Adipocyte (in vitro differentiated cells): ENCODE measurements around the gene ZNF100.
"Not testable (repeated sequence)": the region's sequence is repeated elsewhere in the genome, so short reads cannot be mapped to it uniquely, and the experiment has no call there.

Experiments
- DNase-seq: peaks from one replicate; pipeline ENCODE4 v3.0.0-alpha.2; 2015; ENCODE audit warnings: low read depth
- H3K27me3 ChIP-seq: replicated peaks from 2 replicates; pipeline ENCODE4 v1.7.0; 2013; ENCODE audit warnings: mild to moderate bottlenecking, low read length, moderate library complexity; ENCODE audit not compliant: control insufficient read depth, insufficient read depth
- H3K36me3 ChIP-seq: 2 replicates; pipeline ENCODE4 v1.7.0; 2013; ENCODE audit warnings: low read length, mild to moderate bottlenecking, moderate library complexity; ENCODE audit not compliant: control insufficient read depth, insufficient read depth, severe bottlenecking
- H3K4me1 ChIP-seq: 2 replicates; pipeline ENCODE4 v1.7.0; 2013; ENCODE audit warnings: mild to moderate bottlenecking, low read length, moderate library complexity; ENCODE audit not compliant: control insufficient read depth, insufficient read depth
- H3K4me3 ChIP-seq: 2 replicates; pipeline ENCODE4 v1.7.0; 2013; ENCODE audit warnings: mild to moderate bottlenecking, low read length, moderate library complexity
- H3K9ac ChIP-seq: 2 replicates; pipeline ENCODE4 v1.7.0; 2013; ENCODE audit warnings: mild to moderate bottlenecking, low read length, moderate library complexity
- H3K9me3 ChIP-seq: 2 replicates; pipeline ENCODE4 v1.7.0; 2013; ENCODE audit warnings: mild to moderate bottlenecking, low read length, moderate library complexity; ENCODE audit not compliant: control insufficient read depth

Gene ZNF100

GRCh38 chr19:21674454-21674853, 92.9 kb downstream of the ZNF100 start:
- no peak overlapping the region for H3K4me3 ChIP-seq
- H3K4me1 ChIP-seq = no peaks in the 10 kb centered on the region
- H3K9ac ChIP-seq = no peak overlapping the region
- peaks cover 4% of the 10 kb centered on the region for H3K9me3 ChIP-seq
- H3K36me3 ChIP-seq = no peaks in the 10 kb centered on the region
- no peak for DNase-seq
- H3K27me3 ChIP-seq = no peaks in the 10 kb centered on the region

- H3K9me3 ChIP-seq, H3K9ac ChIP-seq, H3K27me3 ChIP-seq, H3K4me3 ChIP-seq, H3K36me3 ChIP-seq, DNase-seq, H3K4me1 ChIP-seq: not testable (repeated sequence)
These were observed 93.9 kb downstream of the ZNF100 start for GRCh38 chr19:21673479-21673878.
